HG02852 (cell line): ENCODE measurements around the gene FAM89A.

Experiments used
- ATAC-seq: cut with Tn5 transposase; IDR thresholded peaks from one replicate; pipeline ENCODE4 v1.9.1; 2021; ENCODE audit warnings: mild to moderate bottlenecking, moderate library complexity; ENCODE audit not compliant: unreplicated experiment

Gene FAM89A

DNA sequence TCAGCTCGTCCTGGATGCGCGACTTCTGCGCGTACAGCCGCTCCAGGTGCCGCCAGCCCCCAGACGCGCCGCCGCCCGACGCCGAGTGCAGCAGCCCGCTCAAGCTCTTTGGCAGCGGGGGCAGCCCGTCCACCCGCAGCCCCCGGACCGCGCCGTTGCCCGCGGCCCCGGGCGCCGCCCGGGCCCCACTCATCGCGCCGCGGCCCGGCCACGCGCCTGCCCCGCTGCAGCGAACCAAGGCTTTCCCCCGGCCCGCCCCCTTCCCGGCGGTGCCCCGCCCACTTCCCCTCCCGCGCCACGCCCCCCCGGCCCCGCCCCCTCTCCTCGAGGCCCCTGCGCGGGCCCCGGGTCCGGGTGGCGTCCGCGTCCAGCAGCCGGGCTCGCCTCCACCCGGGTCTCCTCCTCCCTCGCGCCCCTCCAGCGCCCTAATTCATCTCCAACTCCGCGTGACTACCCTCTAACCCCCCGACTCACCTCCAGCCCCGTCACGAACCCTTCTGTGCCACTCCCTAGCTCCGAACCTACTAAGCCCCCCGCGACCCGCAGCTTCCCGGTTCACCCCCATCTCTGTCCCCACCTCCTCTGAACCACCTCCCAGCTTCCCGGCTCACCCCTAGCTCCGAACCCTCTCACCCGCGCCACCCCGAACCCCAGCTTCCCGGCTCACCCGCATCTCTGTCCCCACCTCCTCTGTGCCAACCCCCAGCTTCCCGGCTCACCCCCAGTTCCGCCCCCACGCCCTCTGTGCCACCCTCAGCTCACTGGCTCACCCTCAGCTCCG lies at the start of gene FAM89A:
FAM89A (minus strand) TSS at position 236 of the 781 bp plus-strand sequence; CDS start at position 193, 43 bp downstream.
- peak; percentile 68 for ATAC-seq

DNA sequence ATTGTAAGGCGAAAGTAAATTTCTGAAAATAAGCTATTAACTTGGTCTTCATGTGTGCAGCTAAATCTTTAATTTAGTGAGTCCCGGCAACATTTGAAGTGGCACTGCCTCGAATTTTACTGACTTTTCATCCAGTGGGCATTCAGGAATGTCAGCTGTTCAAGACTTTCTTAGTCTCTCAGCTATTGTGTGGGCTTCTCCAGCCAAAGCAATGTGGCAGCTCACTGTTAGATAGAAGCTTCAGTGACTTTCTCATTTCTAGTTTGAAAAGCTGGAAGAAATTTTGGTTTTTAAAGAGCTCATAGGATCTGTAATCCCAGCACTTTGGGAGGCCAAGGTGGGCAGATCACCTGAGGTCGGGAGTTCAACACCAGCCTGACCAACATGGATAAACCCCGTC lies 44.3 kb upstream of the FAM89A start:
- no peak for ATAC-seq

DNA sequence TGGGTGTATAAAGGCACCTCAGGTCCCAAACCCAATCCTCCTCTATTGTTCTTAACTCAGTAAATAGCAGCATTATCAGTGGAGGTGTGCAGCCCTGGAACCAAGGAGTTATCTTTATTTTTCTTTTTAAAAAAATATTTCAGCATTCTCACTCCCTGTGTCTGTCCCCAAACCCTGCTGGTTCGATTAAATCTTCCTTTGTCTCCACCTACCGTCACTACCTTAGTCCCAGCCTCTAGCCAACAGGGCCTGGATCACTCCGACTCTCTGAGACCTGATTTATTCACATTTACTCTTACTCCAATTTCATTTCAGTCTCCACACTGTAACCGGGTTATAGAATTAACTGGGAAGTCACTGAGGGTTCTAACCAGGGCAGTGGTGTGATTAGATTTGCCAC lies 39.1 kb upstream of the FAM89A start:
- ATAC-seq: no peak

DNA sequence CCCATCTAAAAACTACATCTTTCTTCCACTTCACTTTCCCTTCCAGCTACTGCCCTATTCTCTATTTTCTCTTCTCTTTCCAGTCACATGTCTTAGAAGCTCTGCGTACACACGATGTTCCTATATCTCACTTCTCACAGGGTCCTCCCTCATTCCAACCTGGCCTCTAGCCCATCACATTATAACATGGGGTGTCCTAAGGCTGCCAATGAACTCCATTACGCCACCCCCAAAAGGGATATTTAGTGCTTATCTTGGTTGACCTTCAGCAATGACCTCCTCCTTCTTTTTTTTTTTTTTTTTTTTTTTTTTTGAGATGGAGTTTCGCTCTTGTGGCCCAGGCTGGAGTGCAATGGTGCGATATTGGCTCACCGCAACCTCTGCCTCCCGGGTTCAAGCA lies 38.2 kb upstream of the FAM89A start:
- no peak for ATAC-seq

DNA sequence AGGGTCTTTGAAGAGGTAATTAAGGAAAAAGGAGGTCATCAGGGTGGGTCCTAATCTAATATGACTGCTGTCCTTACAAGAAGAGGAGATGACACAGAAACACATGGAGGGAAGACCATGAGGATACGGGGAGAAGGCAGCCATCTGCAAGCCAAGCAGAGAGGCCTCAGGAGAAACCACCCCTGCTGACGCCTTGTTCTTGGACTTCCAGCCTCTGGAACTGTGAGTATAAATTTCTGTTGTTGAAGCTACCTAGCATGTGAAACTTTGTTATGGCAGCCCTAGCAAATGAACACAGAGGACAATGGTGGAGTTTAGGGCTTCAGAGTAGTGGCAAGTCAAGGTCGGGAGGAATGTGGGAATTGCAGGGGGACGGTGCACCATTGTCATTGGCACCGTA lies 36.7 kb upstream of the FAM89A start:
- no peak for ATAC-seq

DNA sequence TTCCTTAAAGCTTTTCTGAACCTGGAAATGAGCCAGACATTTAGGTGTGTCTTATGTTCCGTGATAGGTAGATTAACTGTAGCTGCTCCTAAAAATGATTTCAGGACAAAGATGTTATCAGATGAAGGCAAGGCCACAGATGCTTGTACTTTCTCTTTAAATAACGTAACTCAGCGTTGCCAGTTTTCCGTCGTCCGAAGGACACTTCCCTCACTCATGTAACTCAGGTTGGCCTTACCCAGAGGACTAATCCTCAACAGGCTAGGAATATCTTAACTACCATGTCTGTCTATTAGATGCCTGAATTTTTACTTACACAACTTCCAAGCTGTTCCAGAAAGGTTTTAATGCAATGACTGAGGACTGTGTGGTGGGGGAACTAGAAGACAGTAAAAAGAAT lies 35.4 kb upstream of the FAM89A start:
- ATAC-seq: no peak

DNA sequence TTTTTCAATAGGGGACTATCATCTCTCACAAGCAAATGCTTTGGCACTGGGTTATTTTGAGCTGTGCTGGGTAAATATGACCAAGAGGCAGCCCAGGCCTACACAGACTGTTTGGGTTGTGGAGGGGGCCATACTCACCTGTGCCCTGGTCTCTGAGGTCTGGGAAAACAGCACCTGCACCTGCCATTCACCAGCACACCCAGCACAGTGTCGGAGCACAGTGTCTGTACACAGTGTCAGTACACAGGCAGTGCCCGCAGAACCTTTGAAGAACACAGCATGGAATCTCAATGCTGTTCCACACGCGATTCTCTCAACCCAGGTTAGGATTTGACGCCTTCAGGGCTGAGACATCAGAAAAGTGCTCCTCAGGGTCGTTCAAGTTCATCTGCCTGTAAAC lies 35.0 kb upstream of the FAM89A start:
- no peak for ATAC-seq

DNA sequence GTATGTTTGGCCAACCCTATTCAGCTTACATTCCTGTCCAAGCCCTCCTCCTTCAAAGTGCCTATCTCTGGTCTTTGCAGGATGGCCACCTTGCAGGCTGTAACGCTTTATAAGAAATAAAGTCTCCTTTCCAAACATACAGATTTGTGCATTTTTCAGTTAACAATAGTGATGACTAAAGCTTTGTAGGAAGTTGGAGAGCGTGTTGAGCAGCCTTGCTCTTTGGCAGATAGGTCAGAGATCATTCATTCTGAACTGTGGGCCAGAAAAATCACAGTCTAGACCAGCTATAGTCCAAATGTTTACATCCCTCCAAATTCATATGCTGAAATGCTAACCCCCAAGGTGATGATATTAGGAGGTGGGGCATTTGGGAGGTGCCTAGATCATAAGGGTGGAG lies 34.0 kb upstream of the FAM89A start:
- ATAC-seq: no peak

DNA sequence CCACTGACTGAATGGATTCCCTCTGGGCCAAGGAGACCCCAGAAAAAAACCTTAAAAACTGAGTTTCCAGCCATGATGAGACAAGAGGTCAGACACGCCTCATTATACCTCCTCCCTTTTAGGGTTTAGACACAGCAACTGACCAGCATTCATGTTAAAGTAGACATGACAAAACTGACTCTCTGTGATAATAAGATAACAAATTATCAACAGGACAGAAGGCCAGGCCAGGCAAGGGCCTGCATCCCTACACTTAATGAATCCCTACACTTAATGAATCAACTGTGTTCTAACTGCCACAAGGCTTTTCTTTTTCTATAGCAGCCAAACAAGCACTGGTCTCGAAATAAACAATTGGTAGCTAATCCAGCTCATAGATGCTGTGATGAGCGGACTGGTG lies 33.3 kb upstream of the FAM89A start:
- ATAC-seq: no peak

DNA sequence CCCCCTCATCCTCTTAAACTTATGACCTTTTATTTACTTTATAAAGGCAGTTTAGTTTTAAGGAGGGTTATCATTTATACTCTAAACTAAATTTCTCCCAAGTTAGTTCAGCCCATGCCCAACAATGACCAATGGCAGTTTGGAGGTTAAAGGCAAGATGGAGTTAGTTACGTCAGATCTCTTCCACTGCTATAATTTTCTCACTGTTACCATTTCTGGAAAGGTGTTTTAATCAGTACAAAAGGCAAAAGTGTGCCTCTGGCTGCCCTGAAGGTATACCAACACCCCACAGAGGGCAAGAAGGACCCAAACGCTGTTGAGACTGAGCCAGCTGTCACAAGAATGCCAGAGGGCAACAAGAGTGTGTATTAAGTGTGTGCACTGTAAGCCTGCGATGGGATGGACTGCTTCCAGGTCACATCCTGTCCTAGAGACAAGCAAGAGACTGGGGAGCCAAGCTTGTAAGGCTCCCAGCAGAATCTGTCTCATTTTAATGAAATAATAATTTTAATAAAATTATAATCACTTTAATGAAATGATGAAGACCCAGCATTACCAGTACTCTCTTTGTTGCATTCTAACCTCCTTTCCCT lies 32.5 kb upstream of the FAM89A start:
- ATAC-seq: no peak

DNA sequence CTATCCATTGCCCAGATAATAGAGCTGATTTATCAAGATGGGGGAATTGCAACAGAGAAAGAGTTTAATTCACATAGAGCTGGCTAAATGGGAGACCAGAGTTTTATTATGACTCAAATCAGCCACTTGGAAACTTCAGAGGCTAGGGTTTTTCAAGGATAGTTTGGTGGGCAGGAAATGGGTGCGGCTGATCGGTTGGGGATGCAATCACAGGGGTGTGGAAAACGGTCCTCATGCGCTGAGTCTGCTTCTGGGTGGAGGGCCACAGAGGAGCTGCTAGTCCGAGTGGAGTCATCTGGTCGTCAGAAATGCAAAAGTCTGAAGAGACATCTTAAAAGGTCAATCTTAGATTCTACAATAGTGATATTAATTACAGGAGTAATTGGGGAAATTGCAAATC lies 32.0 kb upstream of the FAM89A start:
- ATAC-seq: no peak

DNA sequence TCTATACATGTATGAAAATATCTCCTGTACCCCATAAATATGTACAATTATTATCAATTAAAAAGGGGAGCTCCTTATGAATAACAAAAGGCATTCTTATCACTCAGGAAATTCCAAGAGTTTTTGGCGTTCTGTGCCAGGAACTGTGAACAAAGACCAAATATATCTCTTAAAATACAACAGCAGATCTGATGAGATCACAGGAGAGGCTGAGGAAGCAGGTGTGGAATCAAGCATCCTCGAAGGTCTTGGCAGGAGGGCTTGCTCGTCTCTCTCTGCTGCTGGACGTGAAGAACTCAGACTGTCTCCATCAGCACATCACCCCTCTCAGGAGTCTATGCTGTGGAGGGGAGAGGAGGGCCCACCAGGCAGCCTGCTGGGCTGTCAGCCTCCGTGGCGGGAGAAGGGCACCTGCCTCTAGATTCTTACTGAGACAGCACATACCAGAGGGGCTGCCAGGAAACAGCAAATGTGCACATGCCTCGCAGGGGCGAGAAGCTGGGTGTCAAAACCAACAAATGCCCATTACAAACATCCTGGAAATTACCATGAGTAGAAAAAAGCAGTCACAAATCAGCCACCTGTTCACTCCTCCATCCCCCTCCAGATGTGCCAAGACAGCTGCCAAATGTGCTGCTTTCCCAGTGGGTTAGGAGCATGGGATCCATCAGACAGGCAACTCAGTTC lies 30.8 kb upstream of the FAM89A start:
- ATAC-seq: no peak

DNA sequence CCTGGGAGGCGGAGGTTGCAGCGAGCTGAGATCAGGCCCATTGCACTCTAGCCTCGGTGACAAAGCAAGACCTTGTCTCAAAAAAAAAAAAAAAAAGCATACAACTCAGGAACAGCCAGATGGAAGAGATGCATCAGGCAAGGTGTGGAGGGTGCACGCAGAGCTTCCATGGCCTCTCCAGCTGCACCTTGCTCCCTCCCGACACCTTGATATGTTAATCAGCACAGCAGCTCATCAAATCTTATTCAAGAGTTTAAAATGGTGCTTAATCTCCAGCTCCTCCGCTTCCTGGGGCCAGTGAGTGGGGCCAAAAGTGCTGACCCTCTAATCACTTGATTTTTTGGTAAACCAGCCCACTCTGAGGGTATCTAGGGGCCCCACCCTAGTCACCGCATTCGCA lies 29.3 kb upstream of the FAM89A start:
- no peak for ATAC-seq

DNA sequence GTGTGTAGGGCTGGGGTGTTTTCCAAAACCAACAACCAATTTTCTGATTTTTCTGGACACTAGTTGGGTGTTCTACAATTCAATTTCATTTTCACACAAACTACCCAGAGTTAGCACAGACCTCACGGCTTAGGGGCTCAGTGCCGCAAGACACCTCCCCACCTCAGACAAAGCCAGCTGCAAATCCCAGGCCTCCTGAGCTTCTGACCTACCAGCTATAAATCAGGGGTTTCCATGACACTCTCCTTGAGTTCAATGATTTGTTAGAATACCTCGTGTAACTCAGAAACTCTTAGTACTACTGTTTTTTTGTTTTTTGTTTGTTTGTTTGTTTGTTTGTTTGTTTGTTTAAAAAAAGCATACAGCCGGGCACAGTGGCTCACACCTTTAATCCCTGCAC lies 28.7 kb upstream of the FAM89A start:
- ATAC-seq: no peak

DNA sequence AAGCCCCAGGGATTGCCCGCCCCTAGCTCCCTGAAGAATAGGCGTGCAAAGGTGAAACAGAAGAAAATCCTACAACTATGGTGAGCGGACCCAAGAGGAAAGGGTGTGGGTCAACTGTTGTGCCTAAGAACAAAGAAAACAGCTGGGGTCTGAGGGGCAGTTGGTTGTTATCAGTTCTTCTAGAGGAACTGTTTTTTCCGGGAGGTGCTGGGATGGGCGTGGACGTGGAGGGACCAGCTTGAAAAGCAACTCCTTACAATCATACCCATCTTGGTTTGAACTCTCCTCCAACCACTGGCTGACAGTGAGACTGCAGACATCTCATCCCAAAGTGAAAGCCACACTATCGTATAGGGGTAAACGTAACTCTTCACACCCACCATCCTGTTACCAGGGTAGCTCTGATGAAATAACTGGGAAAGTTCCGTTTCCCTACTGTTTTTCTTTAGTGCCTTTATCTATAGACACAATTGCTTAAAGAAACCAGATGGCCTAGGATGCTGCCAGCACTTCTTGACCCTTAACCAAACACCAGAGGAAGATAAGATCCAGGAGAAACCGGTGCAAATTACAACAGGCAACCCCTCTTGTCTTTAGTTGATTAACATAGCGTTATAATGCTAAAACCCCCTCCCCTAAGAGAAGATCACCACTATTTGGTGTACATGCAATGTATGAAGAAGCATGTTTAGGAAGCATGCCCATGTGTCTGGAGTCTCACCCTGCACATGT lies 25.6 kb upstream of the FAM89A start:
- ATAC-seq: no peak

DNA sequence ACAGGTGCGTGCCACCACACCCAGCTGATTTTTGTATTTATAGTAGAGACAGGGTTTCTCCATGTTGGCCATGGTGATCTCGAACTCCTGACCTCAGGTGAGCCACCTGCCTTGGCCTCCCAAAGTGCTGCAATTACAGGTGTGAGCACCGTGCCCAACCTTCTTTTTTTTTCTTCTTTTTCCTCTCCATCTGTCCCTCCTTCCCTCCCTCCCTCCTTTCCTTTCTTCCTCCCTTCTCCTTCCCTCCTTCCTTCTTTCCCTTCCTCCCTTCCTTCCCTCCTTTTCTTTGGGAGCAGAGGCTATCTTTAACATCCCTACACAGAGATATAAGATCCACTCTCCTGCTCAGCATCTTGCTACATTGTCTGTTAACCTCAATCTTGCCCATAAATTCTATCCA lies 24.4 kb upstream of the FAM89A start:
- ATAC-seq: no peak

DNA sequence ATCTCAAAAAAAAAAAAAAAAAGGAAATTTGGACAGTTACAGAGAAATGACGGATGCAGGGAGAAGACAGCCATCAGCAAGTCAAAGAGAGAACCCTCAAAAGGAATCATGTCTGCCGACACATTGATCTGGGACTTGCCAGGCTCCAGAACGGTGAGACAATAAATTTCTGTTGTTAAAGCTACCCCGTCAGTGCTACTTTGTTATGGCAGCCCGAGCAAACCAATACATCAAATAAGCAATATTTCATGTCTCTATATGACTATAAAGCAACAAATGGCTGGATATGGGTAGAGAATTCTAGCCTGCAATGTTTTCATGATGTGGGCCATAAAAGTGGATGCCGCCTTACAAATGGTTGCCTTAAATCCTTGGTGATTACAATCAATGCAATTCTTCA lies 23.3 kb upstream of the FAM89A start:
- no peak for ATAC-seq

DNA sequence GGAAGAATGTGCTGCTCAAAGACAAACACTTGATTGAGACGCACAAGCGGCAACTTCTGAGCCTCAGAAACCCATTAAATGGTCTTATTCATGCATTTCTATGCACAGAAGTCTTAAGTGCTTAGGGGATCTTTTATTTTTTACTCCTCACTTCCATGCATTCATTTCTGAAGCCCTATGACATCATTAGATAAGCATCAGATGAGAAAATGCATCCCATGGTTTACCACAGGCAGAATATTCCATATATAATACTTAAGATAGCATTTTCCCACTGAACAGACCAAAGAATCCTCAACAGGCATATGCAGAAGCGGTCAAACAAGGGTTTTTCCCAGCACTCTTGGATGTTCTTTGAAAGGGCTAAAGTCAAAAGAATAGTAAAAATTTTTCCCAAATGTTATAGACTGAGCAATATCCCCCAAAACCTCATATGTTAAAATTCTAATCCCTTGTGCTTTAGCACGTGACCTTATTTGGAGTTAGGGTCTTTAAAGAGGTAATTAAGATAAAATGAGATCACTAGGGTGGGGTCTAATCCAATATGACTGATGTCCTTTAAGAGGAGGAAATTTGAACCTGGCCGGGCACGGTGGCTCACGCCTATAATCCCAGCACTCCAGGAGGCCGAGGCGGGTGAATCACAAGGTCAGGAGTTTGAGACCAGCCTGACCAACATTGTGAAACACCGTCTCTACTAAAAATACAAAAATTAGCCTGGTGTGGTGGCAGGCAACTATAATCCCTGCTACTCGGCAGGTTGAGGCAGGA lies 22.6 kb upstream of the FAM89A start:
- no peak for ATAC-seq

DNA sequence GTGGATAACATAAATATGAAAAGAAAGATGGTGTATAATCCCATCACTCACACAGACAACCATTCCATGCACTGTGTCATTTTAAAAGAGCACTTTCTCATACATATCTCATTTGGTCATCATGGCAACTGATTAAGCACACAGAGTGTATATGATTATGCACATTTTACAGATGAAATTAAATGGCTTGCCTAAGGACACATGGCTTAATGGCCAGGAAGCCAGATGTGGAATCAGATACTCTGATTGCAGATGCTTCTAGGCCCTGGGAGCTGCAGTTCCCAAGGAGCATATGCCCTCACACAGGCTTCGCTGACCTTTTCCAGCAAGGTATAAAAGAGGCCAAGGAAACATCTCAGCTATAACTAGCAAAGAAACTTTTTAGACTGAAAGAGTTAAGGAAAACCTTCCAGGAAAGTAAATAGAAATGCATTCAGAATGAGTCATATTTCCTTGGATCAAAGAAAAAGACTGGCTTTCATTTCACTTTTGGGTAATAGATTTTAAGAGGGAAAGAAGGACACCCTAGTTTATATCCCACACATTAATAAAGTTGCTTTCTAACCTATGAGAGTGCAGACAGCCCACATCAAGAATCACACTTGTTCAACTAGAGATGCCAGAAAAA lies 19.6 kb upstream of the FAM89A start:
- ATAC-seq: no peak

DNA sequence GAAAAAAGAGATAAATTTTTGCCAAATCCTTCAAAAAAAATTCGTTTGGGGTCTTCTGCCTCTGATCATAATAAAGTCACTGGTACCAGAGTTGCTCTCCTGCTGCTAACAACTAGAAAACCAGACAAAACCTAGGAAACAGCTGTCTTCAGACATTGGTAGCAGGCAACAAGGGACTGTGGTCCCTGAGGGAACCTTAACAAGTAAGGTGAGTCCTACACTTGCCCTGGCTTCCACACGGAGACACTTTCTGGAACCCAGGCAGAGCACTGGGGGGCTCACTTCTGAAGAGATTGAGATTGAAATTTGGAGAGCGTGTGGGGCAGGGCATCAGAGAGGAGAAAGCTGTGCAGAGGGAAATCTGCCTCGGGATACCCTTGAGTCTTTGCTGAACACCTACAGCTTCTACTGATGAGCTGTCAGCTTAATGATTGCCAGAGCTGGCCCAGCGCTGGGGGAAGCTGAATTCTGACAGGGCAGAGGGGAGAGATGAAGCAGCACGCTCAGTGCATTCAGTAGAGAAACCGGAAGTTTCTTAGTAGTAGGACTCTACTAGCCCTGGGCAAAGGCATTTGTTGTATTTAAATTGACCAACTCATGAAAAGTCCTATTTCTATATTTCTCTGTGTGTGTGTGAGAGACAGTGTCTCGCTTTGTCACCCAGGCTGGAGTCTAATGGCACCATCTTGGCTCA lies 18.5 kb upstream of the FAM89A start:
- ATAC-seq: no peak
